GM21515 (cell line): ENCODE results near the gene PTRH2.

Experiments used
- ATAC-seq: cut with Tn5 transposase; IDR thresholded peaks from one replicate; pipeline ENCODE4 v1.9.1; 2021; ENCODE audit not compliant: unreplicated experiment

The PTRH2 gene

DNA sequence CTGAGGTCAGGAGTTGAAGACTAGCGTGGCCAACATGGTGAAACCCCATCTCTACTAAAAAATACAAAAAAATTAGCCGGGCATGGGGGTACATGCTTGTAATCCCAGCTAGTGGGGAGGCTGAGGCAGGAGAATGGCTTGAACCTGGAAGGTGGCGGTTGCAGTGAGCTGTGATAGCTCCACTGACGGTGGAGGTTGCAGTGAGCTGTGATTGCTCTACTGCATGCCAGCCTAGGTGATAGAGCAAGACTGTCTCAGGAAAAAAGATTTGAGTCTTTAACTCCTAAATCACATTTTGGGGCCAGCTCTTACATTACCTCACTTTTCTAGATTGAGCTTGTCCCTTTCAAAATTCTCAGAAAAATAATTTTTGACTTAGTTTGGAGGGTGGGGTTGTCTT lies 15.4 kb upstream of the PTRH2 start:
- ATAC-seq = no peak

DNA sequence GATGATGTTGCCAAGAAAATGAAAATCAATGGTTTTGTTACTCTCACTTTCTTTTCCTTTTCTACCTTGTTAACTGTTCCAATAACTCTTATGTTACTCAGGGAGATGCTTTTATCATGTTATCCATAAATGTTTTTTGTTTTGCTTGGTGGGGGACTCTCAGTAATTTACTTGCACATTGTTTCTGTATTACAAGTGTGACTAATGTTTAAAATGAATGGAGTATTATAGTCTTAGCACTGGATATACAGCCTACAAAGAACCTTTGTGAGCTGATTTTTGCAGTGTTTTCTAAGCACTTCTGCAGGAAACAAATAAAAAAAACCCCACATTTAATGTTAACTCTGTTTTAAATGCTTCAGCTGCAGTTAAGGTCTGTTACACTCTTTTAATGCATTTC lies 12.3 kb upstream of the PTRH2 start:
- ATAC-seq = no peak

DNA sequence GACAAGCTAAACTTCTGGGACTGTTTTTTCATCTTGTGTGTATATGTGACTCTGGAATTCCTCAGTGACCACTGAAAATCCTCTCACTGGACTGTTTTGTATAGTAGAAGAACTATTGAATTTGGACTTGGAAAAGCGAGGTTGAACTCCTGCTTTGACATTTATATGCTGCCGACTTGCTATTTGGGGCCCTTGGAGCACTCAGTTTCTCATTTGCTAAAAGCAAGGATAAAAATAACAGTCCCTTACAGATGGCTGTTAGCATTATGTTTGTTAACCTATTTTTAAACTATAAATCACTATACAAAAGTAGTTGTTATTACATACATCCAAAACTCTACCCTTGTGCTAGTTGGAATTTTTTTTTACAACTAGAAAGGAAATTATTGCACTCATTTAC lies 9.2 kb upstream of the PTRH2 start:
- ATAC-seq = no peak

DNA sequence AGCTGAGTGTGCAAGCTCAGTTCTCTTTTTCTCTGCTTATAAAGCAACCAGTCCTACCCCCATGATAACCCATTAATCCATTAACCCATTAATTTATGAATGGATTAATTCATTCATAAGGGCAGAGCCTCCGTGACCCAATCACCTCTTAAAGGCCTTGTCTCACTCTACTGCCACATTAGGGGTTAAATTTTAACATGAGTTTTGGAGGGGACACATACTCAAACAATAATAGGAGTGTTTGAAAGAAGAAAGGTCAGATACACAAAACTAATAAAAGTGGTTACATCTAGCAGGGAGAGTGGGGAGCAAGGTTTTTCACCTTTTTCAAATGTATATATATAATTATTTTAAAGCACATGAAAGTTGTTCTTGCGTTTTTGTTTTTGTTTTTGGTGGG lies 7.0 kb upstream of the PTRH2 start:
- no peak for ATAC-seq

DNA sequence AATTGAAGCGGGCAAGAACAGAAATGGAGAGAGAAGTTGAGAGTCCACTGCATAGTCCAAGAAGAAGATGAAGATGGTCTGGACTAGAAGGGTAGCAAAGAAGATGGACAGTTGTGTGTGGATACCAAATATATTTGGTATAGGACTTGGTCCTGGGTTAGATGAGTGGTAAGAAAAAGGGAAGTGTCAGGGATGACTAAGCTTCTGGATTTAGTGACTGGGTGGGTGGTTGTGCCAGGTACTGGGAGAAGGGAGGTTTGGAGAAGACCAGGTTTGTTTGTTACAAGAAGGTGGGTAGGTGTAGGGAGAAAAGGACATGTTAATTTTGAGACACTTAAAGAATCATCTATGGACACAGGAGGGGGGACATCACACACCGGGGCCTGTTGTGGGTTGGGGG lies 5.6 kb upstream of the PTRH2 start:
- ATAC-seq = no peak

DNA sequence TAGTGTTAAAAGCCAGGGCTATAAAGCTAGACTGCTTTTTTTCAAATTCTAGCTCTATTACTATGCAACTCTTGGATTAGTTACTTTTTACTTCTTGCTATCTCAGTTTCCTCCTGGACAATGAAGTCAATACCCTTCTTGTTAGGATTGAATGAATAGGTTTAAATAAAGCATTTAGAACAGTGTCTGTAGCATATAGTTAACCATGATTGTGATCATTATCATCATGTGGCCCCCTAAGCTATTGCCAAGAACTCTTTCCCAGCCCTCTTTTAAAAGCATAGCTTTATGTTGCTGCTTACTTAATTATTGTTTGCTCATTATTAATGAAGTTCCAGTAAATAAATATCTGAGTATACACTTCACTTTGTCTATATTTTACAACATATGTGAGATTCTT lies 4.7 kb upstream of the PTRH2 start:
- no peak for ATAC-seq

DNA sequence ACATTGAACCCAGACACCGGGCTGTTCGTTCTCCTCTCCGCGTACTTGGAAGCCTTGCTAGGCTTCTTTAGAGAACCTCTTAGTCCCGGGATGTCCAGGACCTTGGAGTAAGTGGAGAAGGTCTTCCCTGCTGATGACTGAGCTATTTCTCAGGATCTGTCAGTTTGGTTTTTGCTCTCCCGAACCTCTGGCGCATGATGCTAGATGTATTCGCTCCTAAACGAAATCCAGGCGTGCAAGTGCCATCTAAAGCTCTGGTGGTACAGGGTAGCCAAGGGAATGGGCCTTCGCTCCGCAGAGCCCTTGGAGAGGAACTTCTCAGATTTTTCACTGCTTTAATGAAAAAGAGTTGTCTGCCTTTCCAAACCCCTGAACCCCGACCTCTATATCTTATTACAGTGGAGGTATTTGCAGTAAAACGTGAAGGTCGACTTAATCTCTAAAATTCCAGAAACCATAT lies 771 bp upstream of the PTRH2 start:
- ATAC-seq = peak; percentile 11

DNA sequence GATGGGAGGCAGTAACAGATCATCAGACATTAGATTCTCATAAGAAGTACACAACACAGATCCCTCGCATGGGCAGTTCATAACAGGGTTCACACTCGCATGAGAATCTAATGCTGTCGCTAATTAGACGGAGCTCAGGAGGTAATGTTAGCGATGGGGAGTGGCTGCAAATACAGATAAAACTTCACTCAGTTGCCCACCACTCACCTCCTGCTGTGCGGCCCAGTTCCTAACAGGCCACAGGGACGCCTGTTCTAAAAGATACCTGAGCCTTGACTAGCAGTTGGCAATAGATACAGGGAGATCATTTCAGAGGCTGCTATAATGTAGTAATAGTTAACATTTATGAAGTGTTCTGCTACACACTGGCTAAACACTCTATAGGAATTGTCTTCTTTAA lies 4.9 kb downstream of the PTRH2 start:
- no peak for ATAC-seq

DNA sequence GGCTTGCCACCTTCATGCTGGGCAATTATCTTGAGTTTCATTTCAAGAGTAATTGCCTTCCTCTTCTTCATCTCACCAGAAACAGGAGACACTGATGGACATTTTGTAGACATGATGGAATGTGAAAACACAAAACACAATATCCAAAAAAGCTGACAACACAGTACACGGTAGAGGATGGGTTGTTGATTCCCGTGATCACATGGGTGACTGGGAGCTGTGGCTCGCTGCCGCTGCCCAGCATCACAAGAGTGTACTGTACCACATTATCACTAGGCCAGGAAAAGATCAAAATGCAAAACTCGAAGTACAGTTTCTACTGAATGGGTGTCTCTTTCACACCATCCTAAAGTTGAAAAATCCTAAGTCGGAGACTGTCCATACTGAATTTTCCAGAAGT lies 7.4 kb downstream of the PTRH2 start:
- ATAC-seq = no peak

DNA sequence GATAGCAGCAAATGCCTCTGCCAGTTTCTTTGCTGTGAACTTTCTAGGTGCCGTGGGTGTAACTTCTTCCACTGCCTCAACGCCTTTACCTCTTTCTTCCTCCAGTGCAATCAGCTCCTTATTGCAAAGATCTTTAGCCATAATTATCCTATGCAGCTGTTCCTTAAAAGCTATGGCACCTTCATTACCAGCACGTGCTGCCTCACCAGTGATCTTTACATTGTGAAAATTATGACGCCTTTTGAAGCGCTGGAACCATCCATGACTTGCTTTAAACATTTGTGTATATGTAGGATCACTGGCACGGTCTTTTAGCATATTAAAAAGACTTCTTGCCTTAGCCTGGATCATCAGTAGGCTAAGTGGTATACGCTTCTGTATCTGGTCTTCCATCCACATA lies 8.0 kb downstream of the PTRH2 start:
- ATAC-seq = no peak

DNA sequence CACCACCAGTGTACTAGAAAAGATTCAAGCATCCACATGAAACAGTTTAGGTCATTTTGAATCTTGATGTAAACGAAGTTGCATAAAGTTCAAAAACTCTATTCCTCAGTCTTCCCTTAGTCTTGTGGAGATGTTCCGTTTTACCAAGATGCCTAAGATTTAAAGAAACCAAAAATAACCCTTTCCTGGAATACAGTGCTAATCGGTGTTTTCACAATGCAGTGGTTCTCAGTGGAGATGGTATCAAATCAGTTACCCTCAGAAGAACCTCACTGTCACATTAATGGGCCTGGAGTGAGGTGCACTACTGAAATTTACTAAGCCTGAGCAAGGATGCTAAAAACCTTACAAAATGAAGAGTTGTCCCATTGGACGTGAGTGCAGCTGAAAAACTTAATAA lies 9.1 kb downstream of the PTRH2 start:
- no peak for ATAC-seq

DNA sequence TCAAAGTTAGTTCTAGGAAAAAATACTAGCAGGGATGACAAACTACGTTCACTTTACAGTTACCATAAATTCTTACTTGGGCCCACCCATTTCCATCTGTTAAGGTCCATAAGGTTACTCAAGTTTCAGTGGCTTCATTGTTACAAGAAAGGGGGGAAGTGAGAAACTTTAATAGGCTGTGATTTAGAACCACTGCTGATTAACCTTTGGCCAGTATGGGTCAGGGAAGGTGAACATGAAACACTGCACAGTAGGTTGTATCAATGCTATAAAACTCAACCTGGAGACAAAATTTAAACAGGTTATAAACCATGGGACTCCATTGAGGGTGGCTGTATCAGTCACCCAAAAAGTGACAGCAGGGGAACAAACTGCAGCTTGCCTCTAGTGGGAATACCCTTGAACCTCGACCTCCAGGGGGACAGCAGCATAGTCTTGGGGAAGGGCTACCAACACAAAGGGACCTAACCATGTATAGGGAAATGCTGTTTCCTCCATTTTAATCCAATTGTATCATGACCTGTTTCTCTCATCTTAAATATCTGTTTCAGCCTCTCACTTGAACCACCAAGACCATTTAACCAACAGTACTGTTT lies 10.4 kb downstream of the PTRH2 start:
- no peak for ATAC-seq

DNA sequence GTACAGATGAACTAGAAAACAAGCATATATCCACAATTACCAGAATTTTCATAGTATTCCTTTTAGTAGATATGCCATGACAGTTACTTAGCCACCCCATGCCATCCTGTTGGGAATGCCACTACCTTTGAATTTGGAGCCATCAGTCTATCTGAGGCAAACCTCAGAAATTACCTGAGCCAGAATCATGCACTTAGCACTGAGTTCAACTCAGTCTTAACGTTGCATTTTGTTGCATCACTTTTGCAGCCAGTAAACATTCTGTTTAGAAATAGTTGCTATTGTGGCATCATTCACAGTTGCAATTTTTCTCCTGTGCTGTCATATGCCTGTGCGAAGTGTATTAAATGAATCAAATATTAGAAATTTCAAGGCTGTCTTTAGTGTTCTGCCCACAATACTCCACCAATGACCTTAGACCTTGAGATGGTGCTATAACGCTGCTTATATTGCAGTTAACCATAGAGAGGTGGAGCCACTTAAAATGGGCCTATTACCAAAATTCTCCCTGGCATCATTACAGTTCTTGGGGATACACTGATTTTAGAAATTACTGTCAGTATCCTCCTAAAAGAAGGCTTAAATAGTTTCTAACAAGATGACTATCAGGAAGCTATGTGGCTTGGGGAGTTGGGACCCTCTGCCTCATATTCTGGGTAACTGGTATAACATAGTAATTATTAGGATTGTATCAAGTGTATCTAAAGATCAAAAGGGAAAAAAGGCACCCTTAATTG lies 11.1 kb downstream of the PTRH2 start:
- ATAC-seq = no peak

DNA sequence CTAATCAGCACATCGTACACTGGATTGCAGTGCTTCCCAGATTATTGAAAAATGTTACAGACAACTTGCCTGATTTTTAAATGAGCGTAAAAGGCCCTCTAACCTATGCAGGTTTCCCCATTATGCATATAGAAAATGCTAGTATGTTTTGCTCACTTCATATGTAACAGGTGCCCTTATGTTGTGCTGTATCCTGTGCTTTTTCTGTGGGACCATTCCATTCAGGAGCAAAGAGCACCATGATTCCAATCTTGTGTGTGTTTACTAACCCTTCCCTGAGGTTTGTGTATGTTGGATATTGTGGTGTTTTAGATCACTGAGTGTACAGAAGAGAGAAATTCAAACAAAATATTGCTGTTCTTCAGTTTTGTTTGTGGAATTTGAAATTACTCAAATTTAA lies 12.9 kb downstream of the PTRH2 start:
- ATAC-seq = no peak

DNA sequence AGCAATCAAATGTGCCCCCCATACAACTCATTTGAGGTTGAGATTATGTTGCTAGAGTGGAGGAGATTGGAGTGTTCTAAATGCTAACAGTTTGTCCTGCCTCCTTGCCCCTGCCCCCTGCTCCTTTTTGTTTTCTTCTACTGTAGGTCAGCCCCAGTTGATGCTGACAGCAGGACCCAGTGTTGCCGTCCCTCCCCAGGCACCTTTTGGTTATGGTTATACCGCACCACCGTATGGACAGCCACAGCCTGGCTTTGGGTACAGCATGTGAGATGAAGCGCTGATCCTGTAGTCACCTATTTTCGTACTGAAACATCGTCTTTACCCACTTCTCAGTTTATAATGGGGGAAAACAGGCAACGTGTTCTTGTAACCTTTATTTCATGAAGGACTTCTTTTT lies 13.6 kb downstream of the PTRH2 start:
- ATAC-seq = no peak

DNA sequence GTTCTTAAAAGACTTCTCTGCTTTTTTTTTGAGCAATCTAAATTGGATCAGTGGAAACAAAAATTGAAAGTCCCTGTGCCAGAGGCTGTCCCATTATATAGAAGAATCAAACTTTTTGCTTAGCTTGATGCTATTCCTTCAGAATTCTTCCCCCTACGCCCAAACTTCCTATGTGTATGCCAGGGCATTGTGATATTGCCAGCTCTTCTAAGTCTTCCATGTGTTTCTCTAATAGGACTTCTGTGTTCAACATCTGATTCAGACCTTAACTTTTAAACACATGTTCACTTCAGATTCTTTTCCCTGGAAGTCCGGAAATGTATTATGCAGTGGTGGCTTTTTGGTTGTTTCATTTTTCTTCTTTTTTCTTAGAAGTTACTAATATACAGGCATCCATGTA lies 18.7 kb downstream of the PTRH2 start:
- ATAC-seq = no peak

DNA sequence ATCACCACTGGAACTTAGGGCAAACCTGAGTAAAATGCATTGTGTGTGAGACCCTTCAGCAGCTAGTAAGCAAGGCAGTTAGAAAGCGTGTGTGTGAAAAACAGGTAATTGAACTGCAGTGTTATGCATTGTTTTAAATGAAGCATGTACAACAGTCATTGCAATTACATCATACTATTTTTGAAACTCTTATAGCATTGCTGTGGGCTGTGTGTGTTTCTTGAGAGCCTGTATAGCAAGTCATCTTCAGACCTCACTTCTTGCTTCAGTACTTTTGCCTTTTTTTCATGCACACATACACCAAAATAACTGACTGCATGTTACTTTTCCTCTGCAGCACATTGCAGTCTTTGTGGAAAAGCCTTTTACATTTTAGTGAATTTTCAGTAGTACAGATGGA lies 19.2 kb downstream of the PTRH2 start:
- ATAC-seq = no peak

DNA sequence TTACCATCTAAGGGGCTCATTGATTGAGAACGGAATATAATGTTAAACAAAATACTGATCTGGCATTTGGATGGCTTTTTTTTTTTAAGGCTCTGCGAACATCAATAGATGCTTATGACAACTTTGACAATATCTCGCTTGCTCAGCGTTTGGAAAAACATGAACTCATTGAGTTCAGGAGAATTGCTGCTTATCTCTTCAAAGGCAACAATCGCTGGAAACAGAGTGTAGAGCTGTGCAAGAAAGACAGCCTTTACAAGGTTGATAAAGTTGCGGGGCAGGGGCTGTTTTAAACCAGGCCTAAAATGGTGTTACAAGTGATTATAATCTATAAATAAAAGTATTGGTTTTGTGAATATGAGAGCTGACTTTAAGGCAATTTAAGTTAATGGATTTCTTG lies 22.3 kb downstream of the PTRH2 start:
- no peak for ATAC-seq

DNA sequence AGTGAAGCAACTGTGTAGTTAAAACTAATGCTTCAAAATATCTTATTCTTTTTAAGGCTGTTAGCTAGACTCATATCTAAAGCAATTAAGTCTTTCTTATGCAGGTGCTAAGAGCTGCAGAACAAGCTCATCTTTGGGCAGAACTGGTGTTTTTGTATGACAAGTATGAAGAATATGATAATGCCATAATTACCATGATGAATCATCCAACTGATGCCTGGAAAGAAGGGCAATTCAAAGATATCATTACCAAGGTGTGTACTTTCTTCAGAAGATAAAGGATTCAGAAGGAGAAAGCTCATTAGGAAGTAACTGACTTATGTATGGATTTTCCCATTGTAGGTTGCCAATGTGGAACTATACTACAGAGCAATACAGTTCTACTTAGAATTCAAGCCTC lies 23.9 kb downstream of the PTRH2 start:
- ATAC-seq = no peak

DNA sequence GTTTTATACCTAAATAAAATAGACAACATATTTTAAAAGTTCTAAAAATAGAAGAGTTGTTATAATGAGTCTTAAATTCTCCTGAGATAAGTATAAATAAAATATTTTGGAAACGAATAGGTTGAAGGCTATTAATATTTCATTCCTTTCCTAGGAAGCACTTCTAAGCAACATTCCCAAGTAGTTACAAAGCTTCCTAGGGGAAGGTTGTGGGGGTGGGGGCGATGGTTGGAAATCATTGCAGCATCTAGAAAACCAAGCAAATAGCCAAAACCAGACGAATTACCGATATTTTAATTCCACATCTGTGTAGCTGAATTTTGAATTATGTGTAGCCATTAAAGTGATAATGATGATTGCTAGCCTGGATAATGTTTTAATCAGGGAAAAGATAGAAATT lies 26.9 kb downstream of the PTRH2 start:
- ATAC-seq = no peak

DNA sequence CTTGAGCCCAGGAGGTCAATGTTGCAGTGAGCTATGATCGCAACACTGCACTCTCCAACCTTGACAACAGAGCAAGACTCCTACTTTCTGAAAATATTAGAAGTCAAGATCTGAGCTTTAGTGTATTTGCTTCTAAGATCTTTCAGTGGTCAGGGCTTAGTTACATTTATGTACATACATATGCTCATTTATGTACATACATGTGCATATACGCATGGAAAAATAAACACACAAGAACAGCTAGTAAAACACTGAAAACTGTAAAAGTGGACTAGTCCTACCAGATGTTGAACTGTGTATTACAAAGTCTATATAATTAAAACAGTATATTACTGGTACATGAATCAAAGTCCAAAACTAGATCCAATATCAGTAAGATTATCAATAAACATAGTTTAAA lies 28.3 kb downstream of the PTRH2 start:
- no peak for ATAC-seq

DNA sequence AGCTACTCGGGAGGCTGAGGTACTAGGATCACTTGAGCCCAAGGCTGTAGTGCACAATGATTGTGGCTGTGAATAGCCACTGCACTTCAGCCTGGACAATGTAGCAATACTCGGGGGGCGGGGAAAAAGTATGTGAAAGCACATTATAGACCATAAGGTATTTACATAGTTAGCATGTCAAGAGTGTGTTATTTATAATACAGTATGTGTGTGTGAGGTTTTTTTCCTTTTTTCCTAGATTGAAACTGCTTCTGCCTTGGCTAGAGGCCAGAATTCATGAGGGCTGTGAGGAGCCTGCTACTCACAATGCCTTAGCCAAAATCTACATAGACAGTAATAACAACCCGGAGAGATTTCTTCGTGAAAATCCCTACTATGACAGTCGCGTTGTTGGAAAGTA lies 30.5 kb downstream of the PTRH2 start:
- no peak for ATAC-seq

DNA sequence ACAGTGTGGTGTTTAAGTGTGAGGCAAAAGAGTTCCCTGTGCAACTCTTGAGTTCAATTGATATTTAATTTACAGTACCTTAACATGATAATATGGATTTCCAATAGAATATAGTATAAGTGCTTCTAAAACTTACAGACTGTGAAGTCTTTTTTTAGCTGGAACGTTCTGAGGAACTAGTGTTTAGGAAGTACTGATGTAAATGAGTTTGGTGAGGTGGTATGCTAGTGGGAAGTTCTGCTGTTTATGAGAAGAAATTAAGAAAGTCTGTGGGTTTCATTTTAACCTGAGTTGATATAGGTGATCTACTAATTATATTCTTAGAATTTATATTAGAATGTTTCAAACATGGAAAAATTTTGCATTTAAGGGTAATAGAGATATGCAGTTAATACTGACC lies 32.0 kb downstream of the PTRH2 start:
- no peak for ATAC-seq
